ENCODE data around the gene WWOX. TPM values are rescaled to one million over a fixed set of nuclear protein-coding genes. Genes with fewer than 3 reads are reported as not detected.

Gene WWOX
- total and polyA plus RNA-seq, 2 experiments from 2014 or later, result 22.1 to 123 TPM

- no peak overlapping the region for H3K4me3 ChIP-seq
- no peak for DNase-seq (ENCODE audit: low read depth in 1 of 2, low spot score in 1 of 2)
- H3K4me1 ChIP-seq (ENCODE audit: low read depth), result no peaks in the 10 kb centered on the region
- no peaks in the 10 kb centered on the region for H3K27me3 ChIP-seq
- H3K36me3 ChIP-seq, result no peaks in the 10 kb centered on the region
- H3K27ac ChIP-seq, result no peak overlapping the region
- no peak for TF ChIP-seq CTCF (IDR thresholded peaks at IDR 0.05; ENCODE audit: low read depth, low read length)
- no peaks in the 10 kb centered on the region for H3K9me3 ChIP-seq (ENCODE audit: low read depth)
Observed at GRCh38 chr16:79062821-79063220, 963.4 kb downstream of the WWOX start.

- no peak for TF ChIP-seq CTCF (IDR thresholded peaks at IDR 0.05; ENCODE audit: low read depth, low read length)
- Histone ChIP-seq H3K9me3 (ENCODE audit: low read depth) (no peaks in the 10 kb centered on the region), H3K4me1 (ENCODE audit: low read depth) (no peaks in the 10 kb centered on the region), H3K4me3 (no peak overlapping the region), H3K36me3 (no peaks in the 10 kb centered on the region), H3K27ac (no peak overlapping the region), H3K27me3 (no peaks in the 10 kb centered on the region)
- DNase-seq (ENCODE audit: low read depth in 1 of 2, low spot score in 1 of 2), result no peak
Observed at GRCh38 chr16:79064256-79064972, 965.0 kb downstream of the WWOX start.

GRCh38 chr16:79066561-79066960 is 967.1 kb downstream of the WWOX start:
- H3K27ac ChIP-seq, result no peak overlapping the region
- no peaks in the 10 kb centered on the region for H3K36me3 ChIP-seq
- H3K27me3 ChIP-seq, result no peaks in the 10 kb centered on the region
- DNase-seq (ENCODE audit: low read depth in 1 of 2, low spot score in 1 of 2), result no peak
- peaks cover 2% of the 10 kb centered on the region for H3K4me1 ChIP-seq (ENCODE audit: low read depth)
- no peak for TF ChIP-seq CTCF (IDR thresholded peaks at IDR 0.05; ENCODE audit: low read depth, low read length)
- H3K9me3 ChIP-seq (ENCODE audit: low read depth), result no peaks in the 10 kb centered on the region
- H3K4me3 ChIP-seq, result no peak overlapping the region

GRCh38 chr16:79067600-79067999 is 968.1 kb downstream of the WWOX start:
- no peak for TF ChIP-seq CTCF (IDR thresholded peaks at IDR 0.05; ENCODE audit: low read depth, low read length)
- no peak for DNase-seq (ENCODE audit: low read depth in 1 of 2, low spot score in 1 of 2)
- H3K36me3 ChIP-seq, result no peaks in the 10 kb centered on the region
- H3K27me3 ChIP-seq, result no peaks in the 10 kb centered on the region
- peaks cover 5% of the 10 kb centered on the region for H3K4me1 ChIP-seq (ENCODE audit: low read depth)
- H3K4me3 ChIP-seq, result no peak overlapping the region
- H3K9me3 ChIP-seq (ENCODE audit: low read depth), result no peaks in the 10 kb centered on the region
- H3K27ac ChIP-seq, result no peak overlapping the region

- H3K36me3 ChIP-seq, result no peaks in the 10 kb centered on the region
- H3K27me3 ChIP-seq, result no peaks in the 10 kb centered on the region
- H3K9me3 ChIP-seq (ENCODE audit: low read depth), result no peaks in the 10 kb centered on the region
- TF ChIP-seq CTCF (IDR thresholded peaks at IDR 0.05; ENCODE audit: low read depth, low read length), result no peak
- H3K4me1 ChIP-seq (ENCODE audit: low read depth), result peaks cover 5% of the 10 kb centered on the region
- DNase-seq (ENCODE audit: low read depth in 1 of 2, low spot score in 1 of 2), result no peak
- H3K4me3 ChIP-seq, result no peak overlapping the region
- H3K27ac ChIP-seq, result no peak overlapping the region
Observed at GRCh38 chr16:79069121-79069520, 969.7 kb downstream of the WWOX start.
